ENCODE results near the gene BSN. TPM values are rescaled to one million over a fixed set of nuclear protein-coding genes. Genes with fewer than 3 reads are reported as not detected.
A peak's percentile ranks its signal among the peaks of the same experiment; 100 is the strongest.
"Not testable (repeated sequence)": the region's sequence is repeated elsewhere in the genome, so short reads cannot be mapped to it uniquely, and the experiment has no call there.

The BSN gene
- polyA plus RNA-seq, 3 donors = 0.93 to 1.6 (median 1.1) TPM

GRCh38 chr3:49534581-49535441, 19.5 kb upstream of the BSN start:
- peak in 1 of 3 donors; percentile 47 for DNase-seq (ENCODE audit: low read depth in 3 of 3, low spot score in 2 of 3)

DNA sequence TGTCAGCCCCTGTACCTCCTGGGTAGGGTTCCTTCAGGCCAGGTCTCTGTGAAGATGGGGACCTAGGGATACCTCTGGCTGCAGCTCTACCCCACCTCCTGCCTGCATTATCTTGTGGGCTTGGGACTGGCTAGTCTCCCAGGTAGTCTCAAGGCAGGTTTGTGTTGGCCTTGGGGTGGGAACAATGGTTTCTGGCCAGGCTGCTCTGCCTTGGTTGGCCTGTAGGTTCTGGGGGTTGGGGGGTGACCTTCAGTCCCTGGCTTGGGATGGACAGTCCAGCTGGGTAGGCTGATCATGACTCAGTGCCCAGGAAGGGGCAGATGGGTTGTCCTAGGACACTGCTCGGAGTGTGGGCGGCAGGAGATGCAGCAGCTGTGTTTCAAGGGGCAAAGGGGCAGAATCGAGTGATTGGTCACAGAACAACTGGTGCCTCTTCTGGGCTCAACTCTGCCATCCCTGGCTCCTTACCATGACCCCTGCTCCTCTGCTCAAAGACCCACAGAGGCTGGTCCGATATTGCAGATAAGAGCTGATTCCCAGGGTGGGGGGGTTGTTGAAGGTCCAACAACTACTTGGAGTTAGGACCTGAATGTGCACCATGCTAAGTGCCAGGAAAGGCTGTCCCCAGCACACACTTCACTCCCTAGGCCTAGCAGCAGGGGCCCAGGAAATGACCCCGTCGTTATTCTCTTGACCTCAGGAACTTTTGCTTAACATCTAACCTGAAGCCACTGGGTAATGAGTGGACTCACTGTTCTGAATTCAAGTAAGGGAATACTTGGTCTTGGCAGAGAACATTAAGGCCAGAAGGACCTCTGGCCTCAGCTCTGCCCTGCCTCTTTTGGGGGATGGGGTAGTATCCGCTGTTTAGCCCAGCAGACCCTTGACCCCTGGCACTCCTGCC, 18.1 kb upstream of the BSN start:
- no peak for DNase-seq (ENCODE audit: low read depth in 3 of 3, low spot score in 2 of 3)

DNA sequence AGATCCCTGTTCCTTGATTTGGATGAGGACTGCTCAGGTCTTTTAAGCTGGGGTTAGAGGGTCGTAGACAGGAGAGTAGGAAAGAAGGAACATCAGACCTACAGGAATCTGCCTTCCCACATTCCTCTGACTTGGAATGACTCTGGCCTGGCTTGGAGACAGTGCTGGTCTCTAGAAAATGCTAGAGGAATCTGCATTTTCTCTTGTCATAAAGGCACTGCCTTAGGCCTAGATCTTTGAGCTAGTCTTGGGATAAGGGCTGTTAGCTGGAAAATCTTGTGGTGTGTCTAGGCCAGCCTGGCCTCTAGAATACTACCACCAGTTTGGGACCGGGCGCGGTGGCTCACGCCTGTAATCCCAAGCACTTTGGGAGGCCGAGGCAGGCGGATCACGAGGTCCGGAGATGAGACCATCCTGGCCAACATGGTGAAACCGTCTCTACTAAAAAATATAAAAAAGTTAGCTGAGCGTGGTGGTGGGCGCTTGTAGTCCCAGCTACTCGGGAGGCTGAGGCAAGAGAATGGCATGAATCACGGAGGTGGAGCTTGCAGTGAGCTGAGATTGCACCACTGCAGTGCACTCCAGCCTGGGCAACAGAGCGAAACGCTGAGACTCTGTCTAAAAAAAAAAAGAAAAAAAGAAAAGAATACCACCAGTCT, 17.3 kb upstream of the BSN start:
- DNase-seq (ENCODE audit: low read depth in 3 of 3, low spot score in 2 of 3) = no peak

DNA sequence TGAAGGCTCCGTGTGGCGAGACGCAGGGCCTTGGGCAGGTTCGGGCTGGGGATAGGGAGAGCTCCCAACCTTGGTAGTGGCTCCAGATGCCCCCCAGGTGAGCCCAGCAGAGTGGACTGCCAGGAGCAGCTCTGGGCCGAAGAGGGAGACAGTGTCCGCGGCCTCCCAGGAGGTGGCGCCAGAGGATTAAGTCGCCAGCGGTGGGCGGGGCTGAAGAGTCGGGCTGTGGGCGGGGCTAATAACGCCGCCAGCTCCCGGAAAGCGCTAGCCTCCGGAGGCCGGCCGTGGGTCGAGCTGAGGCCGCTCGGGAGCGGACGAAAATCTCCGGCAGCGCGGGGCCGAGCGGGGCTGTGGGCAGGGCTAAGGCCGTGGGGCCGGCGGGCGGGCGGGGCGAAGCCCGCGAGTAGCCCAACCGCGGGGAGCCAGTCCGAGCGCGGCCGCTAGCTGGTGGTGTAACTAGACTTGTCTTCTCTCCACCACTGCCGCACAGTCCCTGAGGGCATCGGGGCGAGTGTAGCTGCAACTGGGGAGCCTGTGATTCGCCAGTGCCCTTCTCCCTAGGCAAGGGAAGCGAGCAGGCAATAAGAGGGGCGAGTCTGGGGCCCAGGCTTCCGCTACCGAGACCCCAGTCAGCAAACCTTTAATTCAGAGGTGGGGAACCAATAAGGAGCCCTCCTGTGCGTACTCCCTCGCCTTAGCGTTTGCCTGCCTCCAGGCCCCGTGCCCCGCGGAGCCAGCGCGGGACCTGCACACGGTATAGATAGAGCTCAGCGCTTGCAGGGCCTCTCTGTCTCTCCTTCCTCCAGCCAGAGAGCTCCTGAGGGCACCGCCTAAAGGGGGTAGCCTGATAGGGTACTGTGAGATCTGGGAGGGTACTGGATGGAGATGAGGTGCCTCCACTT, 14.4 kb upstream of the BSN start:
- peak; percentile 70 to 87 (median 84) for DNase-seq (ENCODE audit: low read depth in 3 of 3, low spot score in 2 of 3)

GRCh38 chr3:49552087-49552486, 2.2 kb upstream of the BSN start:
- DNase-seq (ENCODE audit: low read depth in 3 of 3, low spot score in 2 of 3) = no peak

DNA sequence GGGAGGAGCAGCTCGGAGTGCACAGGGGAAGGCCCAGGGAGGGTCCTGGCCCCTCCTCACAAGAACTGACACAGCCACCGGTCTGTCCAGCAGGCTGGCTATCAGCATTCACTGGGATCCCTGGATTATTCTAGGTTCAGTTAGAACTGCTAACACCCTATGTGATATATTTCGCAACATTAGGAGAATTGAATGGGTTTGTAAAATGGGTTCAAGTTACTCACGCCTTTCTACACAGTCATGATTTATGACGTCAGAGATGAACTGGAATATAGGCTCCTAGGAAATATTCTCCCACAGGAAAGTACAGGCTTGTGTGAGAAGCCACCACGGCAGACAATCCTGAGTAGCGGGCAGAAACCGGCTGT, 969 bp upstream of the BSN start:
- DNase-seq (ENCODE audit: low read depth in 3 of 3, low spot score in 2 of 3) = no peak

GRCh38 chr3:49554633-49555265, 472 bp downstream of the BSN start:
- peak in 2 of 3 donors; percentile 29 to 36 for DNase-seq (ENCODE audit: low read depth in 3 of 3, low spot score in 2 of 3)

DNA sequence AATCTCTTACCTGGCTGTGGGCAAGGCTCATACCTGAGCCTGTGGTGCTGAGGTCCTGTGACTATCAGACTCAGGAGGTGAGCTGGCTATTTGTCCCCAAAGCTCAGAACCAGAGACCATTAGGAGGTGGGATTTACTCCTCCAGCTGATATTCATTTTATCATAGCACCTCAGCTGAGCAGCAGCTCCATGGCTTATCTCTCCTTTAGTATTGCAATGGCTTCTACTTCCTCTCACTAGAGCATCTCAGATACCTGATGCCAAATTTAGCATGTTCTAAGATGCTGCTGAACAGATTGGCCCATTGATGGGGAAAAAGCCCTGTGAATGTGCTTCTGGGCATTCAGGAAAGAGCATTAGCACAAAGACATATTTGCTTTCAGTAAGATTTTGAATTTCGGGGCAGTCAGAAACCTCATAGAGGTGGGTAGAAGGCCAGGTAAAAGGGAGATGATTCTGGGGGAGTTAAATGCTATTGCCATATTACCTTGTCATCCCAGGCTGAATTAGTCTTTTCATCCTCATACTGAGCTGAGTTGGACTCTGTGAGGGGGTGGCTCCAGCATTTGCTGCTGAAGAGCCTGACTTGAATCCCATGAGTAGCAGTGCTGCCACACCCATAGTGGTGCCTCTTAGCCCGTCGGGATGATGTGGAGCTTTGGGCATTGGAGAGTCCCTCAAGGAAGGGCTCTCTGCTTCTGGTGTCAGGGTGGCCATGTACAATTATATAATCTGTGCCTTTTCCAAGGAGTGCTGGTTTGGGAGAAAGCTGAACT, 2.4 kb downstream of the BSN start:
- no peak for DNase-seq (ENCODE audit: low read depth in 3 of 3, low spot score in 2 of 3)

- no peak for DNase-seq (ENCODE audit: low read depth in 3 of 3, low spot score in 2 of 3)
Observed at GRCh38 chr3:49563040-49563578, 8.8 kb downstream of the BSN start.

DNA sequence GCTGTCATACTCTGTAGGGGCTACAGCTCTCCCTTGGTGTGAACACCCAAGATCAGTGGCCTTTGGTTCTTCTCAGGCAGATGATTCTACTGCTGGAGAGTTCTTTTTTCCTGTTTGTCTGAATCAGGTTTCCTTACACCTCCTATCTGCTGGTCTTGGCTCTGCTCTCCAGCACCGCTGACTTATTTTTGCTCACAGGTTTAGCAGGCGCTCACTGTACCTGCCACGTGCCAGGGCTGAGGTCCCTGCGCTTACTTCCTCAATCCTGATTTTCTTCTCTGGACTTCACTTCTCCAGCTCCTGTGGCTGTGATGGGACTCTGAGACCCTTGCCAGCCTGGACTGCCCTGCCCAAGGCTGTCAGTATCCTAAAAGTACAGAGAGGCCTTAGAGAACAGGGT, 9.5 kb downstream of the BSN start:
- no peak for DNase-seq (ENCODE audit: low read depth in 3 of 3, low spot score in 2 of 3)

DNA sequence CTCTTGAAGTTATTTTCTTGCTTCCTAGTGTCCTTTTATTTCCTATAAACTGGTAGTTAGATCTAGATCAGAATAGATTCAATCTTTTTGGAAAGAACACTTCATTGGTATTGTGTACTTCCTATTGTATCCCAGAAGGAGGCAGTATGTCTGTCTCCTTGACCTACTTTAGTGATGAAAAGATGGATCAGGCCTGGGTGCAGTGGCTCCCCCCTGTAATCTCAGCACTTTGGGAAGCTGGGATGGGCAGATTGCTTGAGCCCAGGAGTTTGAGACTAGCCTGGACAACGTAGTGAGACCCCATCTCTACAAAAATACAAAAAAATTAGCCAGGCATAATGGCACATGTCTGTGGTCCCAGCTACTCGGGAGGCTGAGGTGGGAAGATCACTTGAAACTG, 12.0 kb downstream of the BSN start:
- no peak for DNase-seq (ENCODE audit: low read depth in 3 of 3, low spot score in 2 of 3)

DNA sequence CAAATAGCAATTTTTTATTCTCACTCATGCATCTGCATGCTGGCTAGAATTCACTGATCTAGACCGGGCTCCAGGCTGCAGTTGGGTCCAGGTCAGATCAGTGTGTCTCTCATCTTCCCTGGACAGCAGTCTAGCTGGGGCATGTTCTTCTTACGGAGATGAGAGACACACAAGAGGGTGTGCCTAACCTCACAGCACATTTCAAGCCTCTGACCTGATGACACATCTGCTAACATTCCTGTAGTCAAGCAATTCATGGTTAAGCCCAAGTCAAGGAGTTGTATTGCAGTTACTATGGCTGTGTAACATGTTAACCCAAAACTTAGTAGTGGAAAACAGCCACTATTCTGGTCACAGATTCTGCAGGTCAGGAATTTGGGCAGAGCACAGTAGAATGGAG, 13.1 kb downstream of the BSN start:
- no peak for DNase-seq (ENCODE audit: low read depth in 3 of 3, low spot score in 2 of 3)

DNA sequence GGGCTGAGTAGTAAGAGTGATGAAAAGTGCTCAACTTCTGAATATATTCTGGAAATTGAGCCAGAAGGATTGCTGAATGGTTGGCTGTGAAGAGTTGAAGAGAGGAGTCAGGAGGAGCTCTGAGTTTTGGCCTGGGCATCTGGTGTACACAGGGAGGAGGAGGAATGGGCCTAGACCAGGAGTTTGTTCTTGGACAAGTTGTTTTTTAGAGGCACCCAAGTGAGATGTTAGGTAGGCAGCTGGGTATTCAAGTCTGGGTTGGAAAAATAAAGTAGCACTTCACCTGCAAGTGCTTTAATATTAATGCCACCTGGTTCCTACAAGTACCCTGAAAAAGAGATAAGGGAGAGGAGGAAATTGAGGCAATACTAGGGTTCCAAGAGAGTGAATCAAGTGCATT, 14.7 kb downstream of the BSN start:
- no peak for DNase-seq (ENCODE audit: low read depth in 3 of 3, low spot score in 2 of 3)

DNA sequence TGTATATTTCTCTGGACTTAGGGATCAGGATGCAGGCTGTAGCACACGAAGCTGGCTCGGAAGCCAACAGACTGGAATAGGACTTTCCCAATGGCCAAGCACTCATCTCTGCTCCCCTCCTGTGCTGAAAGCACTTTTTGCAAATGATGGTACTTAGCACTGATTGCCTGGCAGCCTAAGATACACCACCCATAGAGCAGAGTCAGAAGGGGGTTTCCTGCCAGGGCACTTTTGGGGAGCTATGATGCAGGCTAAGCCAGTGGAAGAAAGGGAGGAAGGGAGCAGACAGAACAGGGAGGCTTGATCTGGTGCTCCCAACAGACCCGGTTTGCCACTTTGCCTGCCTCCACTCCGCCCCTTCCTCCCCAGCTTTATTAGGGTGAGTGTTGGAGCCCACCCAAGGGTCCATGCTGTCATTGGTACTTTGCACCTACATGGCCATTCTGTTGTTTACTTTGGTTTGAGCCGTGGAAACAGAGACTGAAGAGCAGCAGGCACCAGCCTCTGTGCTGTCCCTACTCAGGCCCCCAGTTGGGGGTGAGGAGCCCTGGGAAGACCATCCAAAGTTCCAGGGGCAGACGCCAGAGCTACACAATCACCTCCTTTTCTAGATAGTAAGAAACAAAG, 15.9 kb downstream of the BSN start:
- no peak for DNase-seq (ENCODE audit: low read depth in 3 of 3, low spot score in 2 of 3)

DNA sequence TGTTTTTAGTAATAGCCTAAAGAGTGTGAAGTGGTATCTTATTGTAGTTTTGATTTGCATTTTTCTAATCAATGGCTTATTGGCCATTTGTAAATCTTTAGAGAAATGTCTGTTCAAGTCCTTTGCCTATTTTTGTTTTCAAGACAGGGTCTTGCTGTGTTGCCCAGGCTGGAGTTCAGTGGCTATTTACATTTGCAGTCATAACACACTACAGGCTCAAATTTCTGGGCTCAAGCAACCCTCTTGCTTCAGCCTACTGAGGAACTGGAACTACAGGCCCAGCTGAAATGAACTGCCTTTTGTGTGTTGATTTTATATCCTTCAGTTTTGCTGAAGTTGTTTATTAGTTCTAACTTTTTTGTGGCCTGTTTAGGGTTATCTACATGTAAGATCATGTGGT, 27.9 kb downstream of the BSN start:
- DNase-seq (ENCODE audit: low read depth in 3 of 3, low spot score in 2 of 3) = no peak

- not testable (repeated sequence) for DNase-seq (ENCODE audit: low read depth in 3 of 3, low spot score in 2 of 3)
Observed at GRCh38 chr3:49585261-49585755, 31.0 kb downstream of the BSN start.

DNA sequence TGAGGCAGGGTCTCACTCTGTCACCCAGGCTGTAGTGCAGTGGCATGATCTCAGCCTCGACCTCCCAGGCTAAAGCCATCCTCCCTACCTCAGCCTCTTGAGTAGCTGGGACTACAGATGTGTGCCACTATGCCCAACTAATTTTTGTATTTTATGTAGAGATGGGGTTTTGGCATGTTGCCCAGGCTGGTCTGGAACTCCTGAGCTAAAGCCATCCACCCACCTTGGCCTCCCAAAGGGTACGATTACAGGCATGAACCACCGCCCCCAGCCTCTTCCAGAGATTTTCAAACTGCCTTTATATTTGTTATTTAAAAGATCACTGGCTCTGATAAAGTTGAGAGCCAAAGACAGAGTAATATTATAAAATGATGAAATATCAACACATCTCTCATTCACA, 37.3 kb downstream of the BSN start:
- DNase-seq (ENCODE audit: low read depth in 3 of 3, low spot score in 2 of 3) = no peak

GRCh38 chr3:49593041-49593440, 38.8 kb downstream of the BSN start:
- no peak for DNase-seq (ENCODE audit: low read depth in 3 of 3, low spot score in 2 of 3)
